Thoracic aorta (tissue), 2 donors: ENCODE measurements around the gene MRPL36. TPM values are rescaled to one million over a fixed set of nuclear protein-coding genes. Genes with fewer than 3 reads are reported as not detected.

Experiments used
- ATAC-seq: fragments of 150-250 bp; one replicate; pipeline ENCODE4 v1.8.0; 2017; ENCODE audit warnings: low read depth; ENCODE audit not compliant: insufficient number of reproducible peaks, low FRiP score
- DNase-seq: peaks from one replicate; pipeline ENCODE4 v3.0.0-alpha.2; 2020; ENCODE audit warnings: low spot score
- H3K27ac ChIP-seq, 2 donors: fragments of 200-600 bp; sonication (generic); 1 replicate in 1 of 2; 2 replicates in 1 of 2; pipeline ENCODE4 v1.5.1; 2016; ENCODE audit warnings: mild to moderate bottlenecking in 2 of 2, moderate library complexity in 2 of 2
- H3K27me3 ChIP-seq: fragments of 200-600 bp; sonication (generic); replicated peaks from 2 replicates; pipeline ENCODE4 v1.6.0; 2016; ENCODE audit warnings: mild to moderate bottlenecking; ENCODE audit not compliant: insufficient read depth
- H3K36me3 ChIP-seq: fragments of 200-600 bp; sonication (generic); one replicate; pipeline ENCODE4 v1.5.1; 2016
- H3K4me1 ChIP-seq, 2 donors: fragments of 200-600 bp; sonication (generic); 1 replicate in 1 of 2; 2 replicates in 1 of 2; pipeline versions ENCODE4 v1.5.1 to v1.6.0; 2016; ENCODE audit warnings: low read depth in 2 of 2, mild to moderate bottlenecking in 1 of 2; ENCODE audit not compliant: control insufficient read depth in 1 of 2
- H3K4me3 ChIP-seq: fragments of 200-600 bp; sonication (generic); 2 replicates; pipeline ENCODE4 v1.5.1; 2016; ENCODE audit warnings: mild to moderate bottlenecking
- H3K9me3 ChIP-seq: fragments of 200-600 bp; sonication (generic); 2 replicates; pipeline ENCODE4 v1.5.1; 2016
- CTCF ChIP-seq: fragments of 200-600 bp; sonication (generic); IDR thresholded peaks from one replicate; pipeline ENCODE4 v1.5.1; 2019; ENCODE audit warnings: antibody characterized with exemption
- total RNA-seq, 2 donors: library from RNA; depleted of rRNA; stranded (reverse); fragments of >200 nt; gene quantifications; one replicate each; pipeline versions ENCODE4 v1.1.0 to v1.2.3, GENCODE V29; 2016

Gene MRPL36
- total RNA-seq, 2 donors from 2014 or later = 26.2 to 26.9 TPM

- Histone ChIP-seq H3K27me3 (no peaks in the 10 kb centered on the region), H3K4me3 (no peak overlapping the region), H3K4me1 (no peaks in the 10 kb centered on the region), H3K36me3 (no peaks in the 10 kb centered on the region), H3K9me3 (no peaks in the 10 kb centered on the region), H3K27ac (no peak overlapping the region)
- TF ChIP-seq CTCF = no peak
- ATAC-seq (no peak), DNase-seq (no peak)
Measured at GRCh38 chr5:1751026-1751863, 48.4 kb downstream of the MRPL36 start.

GRCh38 chr5:1750469-1750868 lies 49.2 kb downstream of the MRPL36 start:
- H3K27me3 ChIP-seq = no peaks in the 10 kb centered on the region
- H3K4me3 ChIP-seq = no peak overlapping the region
- no peaks in the 10 kb centered on the region for H3K9me3 ChIP-seq
- no peak for TF ChIP-seq CTCF
- DNase-seq (no peak), ATAC-seq (no peak)
- no peaks in the 10 kb centered on the region for H3K36me3 ChIP-seq
- no peaks in the 10 kb centered on the region for H3K4me1 ChIP-seq
- H3K27ac ChIP-seq = no peak overlapping the region

GRCh38 chr5:1749346-1750124 lies 50.1 kb downstream of the MRPL36 start:
- ATAC-seq (no peak), DNase-seq (no peak)
- no peak for TF ChIP-seq CTCF

GRCh38 chr5:1748845-1749244 lies 50.8 kb downstream of the MRPL36 start:
- Histone ChIP-seq H3K4me3 (no peak overlapping the region), H3K4me1 (no peaks in the 10 kb centered on the region), H3K9me3 (no peaks in the 10 kb centered on the region), H3K27ac (no peak overlapping the region), H3K36me3 (no peaks in the 10 kb centered on the region), H3K27me3 (no peaks in the 10 kb centered on the region)
- no peak for DNase-seq
- no peak for ATAC-seq
- TF ChIP-seq CTCF = no peak

More at GRCh38 chr5:1749346-1750124, 50.1 kb downstream of the MRPL36 start:
- no peak overlapping the region for H3K4me3 ChIP-seq
- H3K27me3 ChIP-seq = no peaks in the 10 kb centered on the region
- H3K27ac ChIP-seq = no peak overlapping the region
- no peaks in the 10 kb centered on the region for H3K4me1 ChIP-seq
- no peaks in the 10 kb centered on the region for H3K9me3 ChIP-seq
- H3K36me3 ChIP-seq = no peaks in the 10 kb centered on the region

Other genes starting within 250 kb of the MRPL36 start
- 10 to 100 TPM; 25.7 to 26.5 TPM for gene NDUFS6, start 1.6 kb upstream of the MRPL36 start, total RNA-seq
- gene IRX4, start 83.1 kb upstream of the MRPL36 start, total RNA-seq = not detected